K562 (cell line): ENCODE data around the gene GORASP1. TPM values are rescaled to one million over a fixed set of nuclear protein-coding genes. Genes with fewer than 3 reads are reported as not detected.

Experiments
- ATAC-seq: fragments of 200-7000 bp; cut with Tn5 transposase; 3 replicates; pipeline ENCODE4 v1.9.1; 2020; ENCODE audit warnings: moderate library complexity
- BruUV-seq: library from RNA; stranded (reverse); fragments of 400-500 nt; replicated peaks from 2 replicates; lab custom pipeline; 2021; lab: Mats Ljungman, UMichigan
- CTCF ChIA-PET: fragments of 300-600 bp; formaldehyde crosslinking; extraction: SDS; loops from one replicate; lab custom pipeline; 2021; ENCODE audit warnings: low intra/inter-chr PET ratio; lab: Yijun Ruan, JAX
- POLR2A ChIA-PET: fragments of 300-600, 350-650 bp; sonication (Branson Sonifier 250); formaldehyde crosslinking; extraction: SDS; loops from one replicate; lab custom pipeline; 2021; ENCODE audit warnings: antibody characterized with exemption, inconsistent platforms; lab: Yijun Ruan, JAX
- DNase-seq, 4 experiments: peaks; one replicate each; pipeline versions ENCODE4 v3.0.0 to v3.0.0-alpha.2; 2011 to 2018; ENCODE audit warnings: low spot score in 3 of 4, mixed read lengths in 3 of 4; ENCODE audit errors: extremely low read depth in 1 of 4
- FAIRE-seq: peaks from 2 replicates; lab custom pipeline; 2011; peaks lifted over from hg19 to GRCh38; lab: Jason Lieb, UNC
- H2AFZ ChIP-seq: 2 replicates; pipeline ENCODE4 v1.6.0; 2011; ENCODE audit warnings: low read depth, low read length, control low read depth, inconsistent platforms
- H3K27ac ChIP-seq: fragments of 200-600 bp; 3 replicates; pipeline ENCODE4 v1.8.0; 2011; ENCODE audit warnings: low read depth, mild to moderate bottlenecking, control low read depth, inconsistent platforms, low read length, moderate library complexity, mixed read lengths; ENCODE audit errors: extremely low read depth
- H3K27me3 ChIP-seq, 2 experiments: fragments of 300-600 bp in 1 of 2; 2 replicates in 1 of 2; 3 replicates in 1 of 2; pipeline versions ENCODE4 v1.6.0 to v1.8.0; 2011; ENCODE audit warnings: inconsistent platforms in 2 of 2, low read length in 2 of 2, mild to moderate bottlenecking in 1 of 2, mixed read lengths in 1 of 2, moderate library complexity in 1 of 2; ENCODE audit not compliant: control insufficient read depth in 2 of 2, insufficient read depth in 2 of 2
- H3K36me3 ChIP-seq: fragments of 300-600 bp; 3 replicates; pipeline ENCODE4 v1.8.0; 2011; ENCODE audit warnings: mild to moderate bottlenecking, low read length, inconsistent platforms; ENCODE audit not compliant: control insufficient read depth, insufficient read depth
- H3K4me1 ChIP-seq, 2 experiments: fragments of 200-600 bp in 1 of 2; replicated peaks in 1 of 2; 2 replicates in 1 of 2; 3 replicates in 1 of 2; pipeline versions ENCODE4 v1.5.1 to v1.8.0; 2011; ENCODE audit warnings: inconsistent platforms in 2 of 2, low read length in 2 of 2, mild to moderate bottlenecking in 1 of 2, mixed read lengths in 1 of 2, moderate library complexity in 1 of 2; ENCODE audit not compliant: control insufficient read depth in 2 of 2, insufficient read depth in 2 of 2
- H3K4me2 ChIP-seq: 2 replicates; pipeline ENCODE4 v1.6.1; 2011; ENCODE audit warnings: low read length, control low read depth, inconsistent platforms, mixed read lengths; ENCODE audit not compliant: insufficient read depth
- H3K4me3 ChIP-seq: fragments of 200-600 bp; sonication (generic), shearing (Covaris generic); 2 replicates; pipeline ENCODE4 v1.5.1; 2016; ENCODE audit warnings: control low read depth, inconsistent platforms
- H3K79me2 ChIP-seq: fragments of 200-600 bp; 3 replicates; pipeline ENCODE4 v1.8.0; 2011; ENCODE audit warnings: low read length, inconsistent platforms; ENCODE audit not compliant: control insufficient read depth, insufficient read depth
- H3K9ac ChIP-seq, 2 experiments: 2 replicates each; pipeline versions ENCODE4 v1.6.0 to v1.6.1; 2011; ENCODE audit warnings: low read depth in 2 of 2, low read length in 2 of 2, control low read depth in 1 of 2, inconsistent platforms in 1 of 2, mild to moderate bottlenecking in 1 of 2, mixed read lengths in 1 of 2; ENCODE audit not compliant: insufficient read depth in 1 of 2
- H3K9me1 ChIP-seq: one replicate; pipeline ENCODE4 v1.6.0; 2011; ENCODE audit warnings: inconsistent platforms, mild to moderate bottlenecking, low read length, moderate library complexity; ENCODE audit not compliant: control insufficient read depth, insufficient read depth
- H3K9me3 ChIP-seq: replicated peaks from 2 replicates; pipeline ENCODE4 v1.5.1; 2011; ENCODE audit warnings: low read depth, low read length, inconsistent platforms; ENCODE audit not compliant: control insufficient read depth, insufficient read depth
- H4K20me1 ChIP-seq: replicated peaks from 2 replicates; pipeline ENCODE4 v1.6.1; 2011; ENCODE audit warnings: low read length, inconsistent platforms, mixed read lengths; ENCODE audit not compliant: control insufficient read depth, insufficient read depth
- CAMTA2 ChIP-seq: fragments of 250-450 bp; sonication (Bioruptor Pico); conservative IDR thresholded peaks from 2 replicates; pipeline ENCODE4 v1.5.1; 2022
- HDAC2 ChIP-seq: fragments of 450-650 bp; IDR thresholded peaks from 2 replicates; pipeline ENCODE4 v1.6.1; 2016; ENCODE audit warnings: mild to moderate bottlenecking
- HEY1 ChIP-seq: fragments of 250-450 bp; sonication (Bioruptor Pico); IDR thresholded peaks from 2 replicates; pipeline ENCODE4 v1.5.0; 2020; ENCODE audit warnings: mild to moderate bottlenecking, moderate library complexity, borderline replicate concordance
- HNRNPK ChIP-seq: fragments of 200-400 bp; formaldehyde crosslinking; IDR thresholded peaks from one replicate; pipeline ENCODE4 v1.6.1; 2018; ENCODE audit warnings: mild to moderate bottlenecking, low read depth, low read length; ENCODE audit not compliant: poor library complexity, severe bottlenecking
- KLF13 ChIP-seq: fragments of 450-650 bp; IDR thresholded peaks from 2 replicates; pipeline ENCODE4 v1.6.1; 2016; ENCODE audit warnings: missing genetic modification characterization, low read depth, mild to moderate bottlenecking, missing compliant biosample characterization, moderate library complexity, borderline replicate concordance
- LCOR ChIP-seq: sonication (generic); formaldehyde crosslinking; IDR thresholded peaks from 2 replicates; pipeline ENCODE4 v1.8.0; 2022; ENCODE audit warnings: mild to moderate bottlenecking, missing genetic modification reagents
- NFE2 ChIP-seq: IDR thresholded peaks from 2 replicates; pipeline ENCODE4 v1.6.1; 2014; ENCODE audit warnings: antibody characterized with exemption, low read depth
- RB1 ChIP-seq: fragments of 450-650 bp; IDR thresholded peaks from 2 replicates; pipeline ENCODE4 v1.6.1; 2017; ENCODE audit warnings: low read depth, mild to moderate bottlenecking
- TFE3 ChIP-seq: fragments of 450-650 bp; formaldehyde crosslinking; IDR thresholded peaks from 2 replicates; pipeline ENCODE4 v1.4.0; 2020; ENCODE audit warnings: mild to moderate bottlenecking, mixed read lengths
- U2AF2 ChIP-seq: fragments of 200-400 bp; formaldehyde crosslinking; optimal IDR thresholded peaks from 2 replicates; pipeline ENCODE3; 2017; ENCODE audit warnings: low read depth, mild to moderate bottlenecking, low read length
- ZNF165 ChIP-seq: fragments of 250-450 bp; sonication (Bioruptor Pico); IDR thresholded peaks from 2 replicates; pipeline ENCODE4 v1.4.0; 2020; ENCODE audit warnings: borderline replicate concordance
- ZNF23 ChIP-seq: fragments of 250-450 bp; sonication (Bioruptor Pico); IDR thresholded peaks from 2 replicates; pipeline ENCODE4 v1.4.0; 2020; ENCODE audit warnings: mild to moderate bottlenecking
- ZNF583 ChIP-seq: fragments of 250-450 bp; sonication (Bioruptor Pico); IDR thresholded peaks from 2 replicates; pipeline ENCODE4 v1.4.0; 2020
- ZNF639 ChIP-seq, 2 experiments: fragments of 200-800 bp in 1 of 2; sonication (Bioruptor generic) in 1 of 2; sonication (generic) in 1 of 2; formaldehyde crosslinking in 1 of 2; IDR thresholded peaks in 1 of 2; conservative IDR thresholded peaks in 1 of 2; 2 replicates each; pipeline versions ENCODE4 v1.5.0 to v1.6.1; 2016 to 2020; ENCODE audit warnings: missing compliant biosample characterization in 1 of 2, missing genetic modification characterization in 1 of 2, missing genetic modification reagents in 1 of 2
- ZNF79 ChIP-seq: fragments of 250-450 bp; sonication (Bioruptor Pico); IDR thresholded peaks from 2 replicates; pipeline ENCODE4 v1.4.0; 2020; ENCODE audit warnings: low read depth, mild to moderate bottlenecking, moderate library complexity
- WGBS: fragments of 100-300 bp; shearing (Covaris generic); methylation state at CpG from one replicate; pipeline ENCODE4 v1.1.6; 2016; ENCODE audit warnings: low coverage, mixed read lengths; ENCODE audit not compliant: insufficient coverage; ENCODE audit errors: missing lambda C conversion rate; 5-methylcytosine and 5-hydroxymethylcytosine counted together
- in situ Hi-C: fragments of 300-500 bp; cut with MboI; formaldehyde crosslinking; loops from 4 replicates; pipeline ENCODE4 v1.15.0; 2018; ENCODE audit warnings: inconsistent platforms, mixed read lengths
- intact Hi-C: fragments of 100-400 bp; cut with micrococcal nuclease; formaldehyde crosslinking; loops from 2 replicates; pipeline ENCODE4 v1.14.2; 2022
- polyA plus RNA-seq, 8 experiments: library from polyadenylated mRNA; depleted of rRNA in 4 of 8; stranded (reverse) in 5 of 8; unstranded in 3 of 8; fragments of >200 nt; fragmentation: Nextera tagmentation in 2 of 8; fragmentation: Illumina TruSeq in 1 of 8; extraction: Ambion mirVana in 2 of 8; extraction: Trizol in 1 of 8; gene quantifications; 2 replicates each; pipeline versions ENCODE4 v1.2.1 to v1.2.3, GENCODE V29; 2011 to 2014; ENCODE audit warnings: inconsistent platforms in 1 of 8, missing spikeins in 1 of 8
- total RNA-seq, 7 experiments: library from RNA; depleted of rRNA in 6 of 7; stranded (reverse); fragments of >200 nt in 6 of 7; fragmentation: Illumina TruSeq in 2 of 7; extraction: Trizol in 2 of 7; gene quantifications; 2 replicates each; pipeline versions ENCODE4 v1.2.1 to v1.2.3, GENCODE V29; 2011 to 2021; ENCODE audit warnings: low replicate concordance in 1 of 7
- TF ChIP-seq, protein P1 (sequence below): sonication (generic); formaldehyde crosslinking; IDR thresholded peaks from 2 replicates; pipeline ENCODE4 v1.9.0; 2022; ENCODE audit warnings: mild to moderate bottlenecking, missing genetic modification reagents
- TF ChIP-seq, protein P2 (sequence below), 2 experiments: IDR thresholded peaks; 2 replicates each; pipeline ENCODE4 v1.6.1; 2012; ENCODE audit warnings: improper control_type of control experiment in 2 of 2, low read depth in 2 of 2, low read length in 2 of 2, borderline replicate concordance in 1 of 2

Gene GORASP1
- total and polyA plus RNA-seq, 9 of the 15 experiments (the other 6 are each of a cell fraction or from before 2014, with no cell fraction given) = 8.4 to 87.9 (median 67.6) TPM

DNA sequence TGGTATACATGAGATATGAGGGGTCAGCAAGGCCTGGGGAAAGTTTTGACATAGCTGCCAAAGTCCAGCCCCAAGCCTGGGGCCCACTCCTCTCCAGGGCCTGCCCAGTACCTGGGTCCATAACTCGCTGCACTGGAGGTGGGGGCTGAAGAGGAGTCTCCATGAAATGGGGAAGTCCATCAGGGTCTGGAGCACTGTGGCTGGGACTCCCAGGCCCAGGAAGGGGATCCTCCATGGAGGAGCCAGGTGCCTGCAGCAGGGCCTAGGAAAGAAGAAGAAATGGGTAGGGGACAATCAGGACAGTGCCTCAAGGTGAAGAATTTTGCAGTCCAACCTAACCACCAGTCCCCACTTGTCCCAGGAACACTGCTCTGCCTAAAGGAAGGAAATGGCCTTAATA lies 8.2 kb downstream of the GORASP1 start:
- no peak overlapping the region for H3K4me3 ChIP-seq
- H4K20me1 ChIP-seq = peaks cover 17% of the 10 kb centered on the region
- no peak overlapping the region for H3K9ac ChIP-seq
- H3K79me2 ChIP-seq = peaks cover 19% of the 10 kb centered on the region
- no peaks in the 10 kb centered on the region for H3K27me3 ChIP-seq
- BruUV-seq = no TSS peak
- H3K36me3 ChIP-seq = peaks cover 94% of the 10 kb centered on the region
- H3K9me3 ChIP-seq = no peaks in the 10 kb centered on the region
- in situ Hi-C loops = no loop called here
- no peak for DNase-seq
- ChIA-PET CTCF (no interaction called here), POLR2A (no interaction called here)
- no peak for ATAC-seq
- no peak overlapping the region for H3K4me2 ChIP-seq
- no peak overlapping the region for H3K27ac ChIP-seq
- no peak overlapping the region for H2AFZ ChIP-seq
- 88% methylated on average over 1 of the region's 1 CpG for WGBS
- peaks cover 4% of the 10 kb centered on the region for H3K9me1 ChIP-seq
- intact Hi-C loops = no loop called here
- peaks cover 0 to 13% of the 10 kb centered on the region in 2 experiments; a peak in 2 of 5 replicates for H3K4me1 ChIP-seq
- FAIRE-seq = no peak
- no peak for TF ChIP-seq RB1
- TF ChIP-seq ZNF23 (CRISPR knock-in tag) = no peak
- no peak for TF ChIP-seq ZNF639 (CRISPR knock-in tag; conservative IDR thresholded peaks at IDR 0.05 in 1 of 2, IDR thresholded peaks at IDR 0.05 in 1 of 2)
- TF ChIP-seq HEY1 = no peak
- TF ChIP-seq, protein P1, sequence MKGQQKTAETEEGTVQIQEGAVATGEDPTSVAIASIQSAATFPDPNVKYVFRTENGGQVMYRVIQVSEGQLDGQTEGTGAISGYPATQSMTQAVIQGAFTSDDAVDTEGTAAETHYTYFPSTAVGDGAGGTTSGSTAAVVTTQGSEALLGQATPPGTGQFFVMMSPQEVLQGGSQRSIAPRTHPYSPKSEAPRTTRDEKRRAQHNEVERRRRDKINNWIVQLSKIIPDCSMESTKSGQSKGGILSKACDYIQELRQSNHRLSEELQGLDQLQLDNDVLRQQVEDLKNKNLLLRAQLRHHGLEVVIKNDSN (CRISPR knock-in tag) = no peak
- TF ChIP-seq HDAC2 = no peak
- TF ChIP-seq ZNF165 (CRISPR knock-in tag) = no peak
- no peak for TF ChIP-seq KLF13 (tag)
- TF ChIP-seq NFE2 = no peak
- TF ChIP-seq, protein P2, sequence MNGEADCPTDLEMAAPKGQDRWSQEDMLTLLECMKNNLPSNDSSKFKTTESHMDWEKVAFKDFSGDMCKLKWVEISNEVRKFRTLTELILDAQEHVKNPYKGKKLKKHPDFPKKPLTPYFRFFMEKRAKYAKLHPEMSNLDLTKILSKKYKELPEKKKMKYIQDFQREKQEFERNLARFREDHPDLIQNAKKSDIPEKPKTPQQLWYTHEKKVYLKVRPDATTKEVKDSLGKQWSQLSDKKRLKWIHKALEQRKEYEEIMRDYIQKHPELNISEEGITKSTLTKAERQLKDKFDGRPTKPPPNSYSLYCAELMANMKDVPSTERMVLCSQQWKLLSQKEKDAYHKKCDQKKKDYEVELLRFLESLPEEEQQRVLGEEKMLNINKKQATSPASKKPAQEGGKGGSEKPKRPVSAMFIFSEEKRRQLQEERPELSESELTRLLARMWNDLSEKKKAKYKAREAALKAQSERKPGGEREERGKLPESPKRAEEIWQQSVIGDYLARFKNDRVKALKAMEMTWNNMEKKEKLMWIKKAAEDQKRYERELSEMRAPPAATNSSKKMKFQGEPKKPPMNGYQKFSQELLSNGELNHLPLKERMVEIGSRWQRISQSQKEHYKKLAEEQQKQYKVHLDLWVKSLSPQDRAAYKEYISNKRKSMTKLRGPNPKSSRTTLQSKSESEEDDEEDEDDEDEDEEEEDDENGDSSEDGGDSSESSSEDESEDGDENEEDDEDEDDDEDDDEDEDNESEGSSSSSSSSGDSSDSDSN (IDR thresholded peaks at IDR 0.05; ENCODE audit: borderline replicate concordance in 1 of 2, low read depth in 2 of 2, low read length in 2 of 2) = no peak
- no peak for TF ChIP-seq TFE3 (CRISPR knock-in tag)
- no peak for TF ChIP-seq LCOR (CRISPR knock-in tag)
- TF ChIP-seq U2AF2 = no peak
- TF ChIP-seq HNRNPK = no peak
- TF ChIP-seq CAMTA2 (CRISPR knock-in tag) = no peak
- TF ChIP-seq ZNF583 = no peak
- no peak for TF ChIP-seq ZNF79 (CRISPR knock-in tag)
